ENCODE results near the gene SLC35F1. TPM values are rescaled to one million over a fixed set of nuclear protein-coding genes. Genes with fewer than 3 reads are reported as not detected.
"Not testable (repeated sequence)": the region's sequence is repeated elsewhere in the genome, so short reads cannot be mapped to it uniquely, and the experiment has no call there.

Gene SLC35F1
- polyA plus RNA-seq, 1 donor = 1.3 TPM

DNA sequence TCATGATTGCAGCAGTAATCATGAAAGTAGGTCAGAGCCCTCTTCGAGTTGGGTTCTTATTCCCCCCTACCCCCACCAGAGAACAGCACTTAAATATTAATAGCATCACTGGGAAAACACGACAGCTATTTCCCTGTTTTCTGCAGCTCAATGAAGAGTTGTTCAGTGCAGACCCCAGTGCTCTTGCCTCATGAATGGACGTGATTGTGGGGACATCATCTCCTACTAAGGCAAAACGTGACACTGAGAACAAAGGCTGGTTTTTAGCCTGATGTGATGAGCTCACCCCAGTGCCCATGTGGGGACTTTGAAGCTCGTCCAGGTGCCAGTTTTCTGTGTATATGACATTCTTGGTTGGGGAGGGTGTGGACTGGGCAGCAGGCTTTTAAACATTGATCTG lies 105.9 kb downstream of the SLC35F1 start:
- DNase-seq = no peak

DNA sequence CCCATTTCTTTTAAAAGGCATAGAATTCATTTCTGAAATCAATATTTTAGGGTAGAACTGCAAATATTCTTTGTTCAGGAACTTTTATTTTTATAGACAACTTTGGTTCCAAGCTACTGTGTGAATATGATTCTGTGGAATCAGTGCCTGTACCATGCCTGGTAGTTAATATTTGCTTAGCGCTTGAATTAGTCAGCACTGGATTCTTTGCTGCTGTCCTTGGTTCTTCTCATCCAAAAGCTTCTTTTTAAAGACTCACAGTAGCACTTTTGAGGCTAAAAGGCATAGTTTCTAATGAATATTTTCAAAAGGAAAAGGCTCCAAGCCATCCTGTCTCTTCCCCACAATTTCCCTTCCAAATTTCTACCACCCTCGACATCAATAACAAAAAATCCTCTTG lies 109.5 kb downstream of the SLC35F1 start:
- no peak for DNase-seq

DNA sequence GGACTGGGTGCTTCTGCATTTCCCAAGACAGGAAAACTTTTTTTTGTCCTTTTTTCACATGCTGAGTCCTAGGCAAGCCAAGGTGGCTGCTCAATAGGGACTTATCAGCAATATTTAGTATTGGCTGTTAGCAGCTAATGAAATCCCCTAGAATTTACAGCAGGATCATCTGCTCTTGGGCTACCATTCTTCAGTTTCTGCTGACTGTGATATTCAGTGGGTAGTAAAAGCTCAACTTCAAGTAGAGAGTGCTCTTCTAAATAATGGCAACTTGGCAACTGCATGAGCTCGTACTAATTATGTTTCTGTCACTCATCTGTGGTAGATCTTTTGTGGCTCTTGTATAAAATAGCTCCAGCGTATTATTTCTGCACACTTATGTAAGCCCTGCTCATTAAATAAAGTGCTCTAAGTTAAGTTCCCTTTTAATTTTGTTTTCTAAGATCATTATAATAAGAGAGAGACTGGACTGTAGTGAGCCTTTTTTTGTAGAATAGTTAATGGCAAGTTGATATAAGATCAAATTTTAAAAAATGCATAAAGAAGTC lies 110.3 kb downstream of the SLC35F1 start:
- no peak for DNase-seq

DNA sequence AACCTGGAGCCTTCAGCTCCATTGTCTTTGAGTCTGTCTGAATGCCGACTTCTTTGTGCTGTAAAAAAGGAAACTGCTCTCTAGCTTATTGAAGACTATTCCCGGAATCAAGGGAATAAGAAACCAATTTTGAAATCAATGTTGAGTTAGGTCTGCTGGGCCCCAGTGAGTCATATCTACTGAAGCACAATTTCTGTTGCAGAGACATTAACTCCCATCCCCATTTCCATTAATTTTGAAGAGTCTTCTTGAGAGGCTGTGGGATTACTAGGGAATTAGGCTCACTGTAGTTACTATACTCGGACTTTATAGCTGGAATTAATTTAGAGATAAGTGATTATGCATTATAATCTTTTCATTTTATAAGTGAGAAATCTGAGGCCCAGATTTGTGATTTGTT lies 116.7 kb downstream of the SLC35F1 start:
- DNase-seq = no peak

DNA sequence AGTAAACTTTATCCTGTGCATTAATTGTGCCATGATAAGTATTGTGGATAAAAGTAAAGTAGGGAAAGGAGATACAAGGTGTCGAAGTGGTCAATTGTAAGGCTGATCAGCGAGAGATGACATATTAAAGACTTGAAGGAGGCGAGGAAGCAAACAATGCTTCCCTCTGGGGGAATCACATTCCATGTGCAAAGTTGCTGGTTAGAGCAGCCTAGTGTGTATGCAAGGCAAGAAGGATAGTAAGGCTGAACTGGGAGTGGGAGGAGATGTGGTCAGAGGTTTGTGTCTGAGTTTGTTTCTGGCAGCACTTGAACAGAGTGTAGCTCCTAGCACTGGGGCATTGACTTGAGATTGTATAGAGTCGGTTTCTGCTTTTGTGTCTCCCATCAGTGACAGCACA lies 122.9 kb downstream of the SLC35F1 start:
- no peak for DNase-seq

DNA sequence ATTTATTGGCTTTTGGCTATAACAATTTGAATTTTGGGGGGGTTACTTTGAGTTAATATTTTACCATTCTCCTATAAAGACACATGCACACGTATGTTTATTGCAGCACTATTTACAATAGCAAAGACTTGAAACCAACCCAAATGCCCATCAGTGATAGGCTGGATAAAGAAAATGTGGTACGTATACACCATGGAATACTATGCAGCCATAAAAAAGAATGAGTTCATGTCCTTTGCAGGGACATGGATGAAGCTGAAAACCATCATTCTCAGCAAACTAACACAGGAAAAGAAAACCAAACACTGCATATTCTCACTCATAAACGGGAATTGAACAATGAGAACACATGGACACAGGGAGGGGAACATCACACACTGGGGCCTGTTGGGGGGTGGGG lies 130.4 kb downstream of the SLC35F1 start:
- DNase-seq = not testable (repeated sequence)

DNA sequence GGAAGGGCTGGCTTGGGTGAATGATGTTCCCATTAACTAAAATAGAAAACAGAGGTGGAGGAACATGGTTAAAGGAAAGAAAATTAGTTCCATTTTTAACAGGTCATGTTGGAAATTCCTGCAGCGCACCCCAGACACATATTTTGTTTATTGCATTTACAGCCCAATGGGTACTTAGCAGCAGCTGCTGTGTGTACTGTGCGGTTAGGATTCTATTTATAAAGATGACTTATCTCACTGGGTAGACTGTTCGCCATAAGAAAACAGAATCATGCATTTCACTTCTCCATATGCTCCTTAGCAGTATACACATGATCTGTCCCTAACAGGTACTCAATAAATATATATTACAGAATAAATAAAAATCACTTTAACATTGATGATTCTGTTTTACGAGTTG lies 135.8 kb downstream of the SLC35F1 start:
- no peak for DNase-seq

DNA sequence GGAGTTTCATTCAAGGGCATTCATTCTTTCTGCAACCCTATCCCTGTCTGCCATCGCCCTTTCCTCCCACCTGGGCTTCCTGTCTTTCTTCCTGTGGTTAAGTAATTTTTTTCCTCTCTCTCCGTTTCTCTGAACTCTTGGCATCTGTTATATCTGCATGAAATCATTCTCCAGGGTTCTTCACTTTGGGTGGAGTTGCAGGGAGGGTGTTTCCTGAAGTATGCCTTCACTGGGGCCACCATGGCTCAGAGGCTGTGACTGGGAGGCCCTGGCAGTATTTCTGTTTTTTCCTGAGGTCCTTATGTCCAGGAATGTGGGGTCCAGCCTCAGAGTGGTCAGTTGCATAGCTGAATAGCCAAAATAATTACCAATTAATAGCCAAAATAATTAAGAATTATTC lies 137.2 kb downstream of the SLC35F1 start:
- DNase-seq = no peak

DNA sequence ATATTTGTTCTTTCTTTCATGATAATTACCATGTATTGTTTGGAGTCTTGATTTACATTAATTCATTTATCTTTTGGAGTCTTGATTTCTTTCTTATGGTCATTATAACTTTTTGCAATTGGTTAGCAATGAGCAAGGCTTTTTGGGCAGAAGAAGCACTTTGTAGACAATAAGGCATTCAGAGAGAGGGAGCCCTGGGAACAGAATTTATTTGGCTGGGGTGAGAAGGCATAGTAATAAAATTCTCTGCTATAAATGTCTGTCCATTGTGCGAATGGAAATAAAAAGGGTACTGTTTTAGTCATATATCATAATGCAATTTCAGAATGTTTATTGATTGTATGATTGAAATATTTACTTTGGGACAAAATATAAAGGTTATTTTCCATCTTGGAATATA lies 147.0 kb downstream of the SLC35F1 start:
- DNase-seq = no peak

DNA sequence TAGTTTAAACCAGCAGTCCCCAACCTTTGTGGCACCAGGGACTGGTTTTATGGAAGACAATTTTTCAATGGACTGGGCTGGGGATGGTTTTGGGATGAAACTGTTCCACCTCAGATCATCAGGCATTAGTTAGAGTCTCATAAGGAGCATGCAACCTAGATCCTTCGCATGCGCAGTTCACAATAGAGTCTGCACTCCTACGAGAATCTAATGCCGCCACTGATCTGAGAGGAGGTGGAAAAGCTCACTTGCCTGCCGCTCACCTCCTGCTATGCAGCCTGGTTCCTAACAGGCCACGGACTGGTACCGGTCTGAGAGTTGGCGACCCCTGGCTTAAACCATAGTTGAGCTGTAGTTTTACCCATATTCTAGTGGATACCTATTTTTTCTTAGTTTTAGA lies 154.6 kb downstream of the SLC35F1 start:
- no peak for DNase-seq

DNA sequence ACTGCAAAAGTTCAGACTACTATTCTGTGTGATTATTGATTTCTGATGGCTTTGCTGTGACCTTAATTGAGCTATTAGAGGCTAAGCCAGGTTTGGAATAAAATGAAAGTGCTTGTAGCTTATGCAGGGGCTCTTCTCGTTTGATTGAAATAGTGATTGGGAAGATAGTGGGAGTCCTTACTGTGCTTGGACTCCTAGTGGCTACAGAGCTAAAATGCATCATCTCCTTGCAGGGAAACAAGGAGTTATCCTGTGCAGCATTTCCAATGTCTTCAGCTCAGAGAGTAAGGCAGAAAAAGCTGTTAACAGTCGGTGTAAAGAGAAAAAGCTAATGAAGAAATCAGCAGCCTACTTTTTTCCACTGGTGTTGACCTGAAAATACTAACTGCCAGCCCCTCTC lies 173.5 kb downstream of the SLC35F1 start:
- DNase-seq = no peak

DNA sequence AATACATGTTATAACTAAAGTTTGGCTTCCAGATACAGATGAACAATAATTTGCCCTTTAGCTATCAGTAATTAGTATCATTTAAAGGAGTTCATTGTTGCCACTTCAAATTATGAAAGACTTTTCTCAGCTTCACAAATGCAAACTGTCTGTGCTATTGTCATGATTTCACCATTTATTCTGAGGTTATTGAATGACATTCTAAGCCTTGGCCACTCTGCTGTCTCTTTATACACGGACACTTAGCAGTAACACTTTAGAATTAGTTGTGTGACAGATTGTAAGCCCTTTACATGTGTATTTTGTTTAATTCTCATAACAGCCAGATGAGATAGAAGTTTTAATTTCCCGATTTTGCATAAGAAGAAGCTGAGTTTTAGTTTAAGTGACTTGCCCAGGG lies 176.6 kb downstream of the SLC35F1 start:
- DNase-seq = no peak

DNA sequence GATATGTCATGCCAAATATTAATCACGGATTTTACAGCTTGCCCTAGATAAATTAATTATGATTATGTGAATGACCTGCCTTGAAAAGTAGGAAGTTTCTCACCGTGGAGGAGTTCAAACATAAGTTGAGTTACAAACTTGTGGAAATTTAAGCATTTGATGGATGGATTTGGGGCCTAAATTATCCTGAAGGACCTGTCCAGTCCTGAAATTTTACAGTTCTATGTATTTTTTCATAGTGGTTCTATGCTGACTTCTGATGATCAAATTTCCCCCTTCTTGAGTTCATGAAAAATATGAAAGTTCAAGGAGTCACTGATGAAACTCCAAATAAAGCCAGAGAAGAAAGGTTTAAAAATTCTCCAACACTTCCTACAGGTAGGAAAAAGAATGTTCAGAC lies 178.6 kb downstream of the SLC35F1 start:
- DNase-seq = no peak

DNA sequence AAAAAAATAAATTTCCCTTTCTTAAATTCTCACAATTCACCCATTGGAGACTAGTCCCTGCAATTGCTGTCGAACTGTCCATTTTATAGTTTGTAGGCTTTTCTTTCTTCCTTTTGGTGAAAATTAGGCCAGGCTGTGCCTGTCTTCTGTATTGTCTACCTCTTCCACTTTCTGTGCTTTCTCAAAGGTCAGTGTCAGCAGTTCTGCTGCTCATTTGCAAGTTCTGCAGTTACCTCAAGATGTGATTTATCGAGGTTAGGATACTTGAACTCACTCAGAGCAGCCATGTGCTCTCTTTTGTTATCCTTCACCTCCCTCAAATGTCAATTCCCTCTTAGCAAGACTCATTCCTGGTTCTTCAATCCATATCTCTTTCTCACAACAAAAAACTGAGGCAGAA lies 179.1 kb downstream of the SLC35F1 start:
- DNase-seq = no peak

DNA sequence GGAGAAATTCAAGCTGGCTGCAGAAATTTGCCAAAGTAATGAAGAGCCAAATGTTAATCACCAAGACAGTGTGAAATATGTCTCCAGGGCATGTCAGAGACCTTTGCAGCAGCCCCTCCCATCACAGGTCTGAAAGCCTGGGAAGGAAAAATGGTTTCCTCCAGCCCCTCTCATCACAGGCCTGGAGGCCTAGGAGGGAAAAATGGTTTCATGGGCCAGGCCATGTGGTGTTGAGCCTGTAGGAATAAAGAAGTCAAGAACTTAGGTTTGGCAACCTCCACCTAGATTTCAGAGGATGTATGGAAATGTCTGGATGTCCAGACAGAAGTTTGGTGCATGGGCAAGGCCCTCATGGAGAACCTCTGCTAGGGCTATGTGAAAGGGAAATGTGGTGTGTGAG lies 185.0 kb downstream of the SLC35F1 start:
- DNase-seq = no peak

DNA sequence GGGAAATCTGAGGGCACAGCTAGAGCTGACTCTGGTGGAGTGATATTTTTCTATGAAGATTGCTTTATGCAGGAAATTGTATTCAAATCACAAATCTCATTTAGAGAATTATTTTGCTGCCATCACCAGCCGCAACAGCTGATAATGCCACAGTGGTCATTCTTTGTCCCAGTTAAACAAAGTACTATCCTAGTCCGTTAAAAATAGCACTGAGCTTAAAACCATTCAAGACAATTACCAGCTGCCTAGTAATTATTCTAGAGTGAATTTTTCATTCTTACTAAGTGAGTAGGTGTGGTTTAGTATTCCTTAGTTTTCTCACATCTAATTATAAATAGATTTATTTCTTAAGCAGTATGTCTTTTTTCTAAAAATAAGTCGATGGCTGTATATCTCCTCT lies 190.5 kb downstream of the SLC35F1 start:
- no peak for DNase-seq

DNA sequence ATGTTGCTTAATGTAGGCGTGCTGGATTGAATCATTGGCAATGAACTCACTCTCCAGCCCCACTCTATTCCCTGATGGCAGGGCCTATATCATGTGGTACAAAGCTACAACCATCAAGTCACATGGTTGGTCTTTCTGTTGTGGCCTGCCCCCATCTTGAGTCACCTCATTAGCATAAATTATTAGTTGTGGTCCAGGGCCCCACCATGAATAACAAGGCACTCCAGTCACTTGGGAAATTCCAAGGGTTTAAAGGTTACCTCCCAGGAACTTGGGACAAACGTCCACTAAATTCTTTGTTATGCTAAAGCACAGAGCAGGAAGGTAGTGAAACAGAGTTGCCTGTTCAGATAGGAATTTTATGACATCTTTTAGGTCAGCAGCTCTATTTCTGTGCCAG lies 193.7 kb downstream of the SLC35F1 start:
- no peak for DNase-seq

DNA sequence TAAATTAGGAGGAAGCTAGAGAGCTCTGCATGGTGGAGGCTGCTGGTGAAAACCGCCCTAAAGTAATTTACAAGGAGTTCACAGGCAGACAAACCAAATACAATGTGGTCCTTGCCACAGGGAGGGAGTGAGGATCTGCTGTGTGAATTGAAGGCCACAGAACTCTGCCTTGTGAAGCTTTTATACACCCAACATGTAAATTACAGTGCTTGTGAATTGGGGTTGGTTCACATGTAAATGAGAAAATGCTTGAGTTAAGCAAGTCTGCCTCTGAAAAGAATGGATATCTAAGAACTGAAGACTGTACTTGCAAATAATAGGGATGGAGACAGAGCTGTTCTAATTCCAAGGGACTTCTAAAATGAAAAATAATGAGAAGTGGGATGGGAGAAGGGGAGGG lies 194.2 kb downstream of the SLC35F1 start:
- DNase-seq = no peak

DNA sequence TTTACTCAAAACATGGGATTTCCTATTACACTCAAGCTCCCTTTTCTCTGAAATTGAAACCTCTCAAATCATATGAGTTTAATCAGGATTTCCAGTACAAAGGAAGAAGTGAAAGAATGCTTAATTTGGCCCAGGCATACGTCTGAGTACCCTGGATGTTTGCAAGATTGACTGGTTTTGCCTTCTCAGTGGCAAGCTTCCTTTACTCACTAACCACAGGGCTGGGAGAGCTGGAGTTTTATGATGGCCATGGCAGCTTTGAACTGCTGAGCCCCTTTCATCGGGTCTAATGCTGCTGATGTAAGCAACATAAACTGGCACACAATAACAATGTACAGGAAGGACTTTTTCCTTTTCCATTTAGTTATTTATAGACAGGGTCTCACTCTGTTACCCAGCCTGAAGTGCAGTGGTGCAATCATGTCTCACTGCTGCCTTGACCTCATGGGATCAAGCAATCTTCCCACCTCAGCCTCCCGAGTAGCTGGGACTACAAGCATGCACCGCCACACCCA lies 194.8 kb downstream of the SLC35F1 start:
- no peak for DNase-seq

DNA sequence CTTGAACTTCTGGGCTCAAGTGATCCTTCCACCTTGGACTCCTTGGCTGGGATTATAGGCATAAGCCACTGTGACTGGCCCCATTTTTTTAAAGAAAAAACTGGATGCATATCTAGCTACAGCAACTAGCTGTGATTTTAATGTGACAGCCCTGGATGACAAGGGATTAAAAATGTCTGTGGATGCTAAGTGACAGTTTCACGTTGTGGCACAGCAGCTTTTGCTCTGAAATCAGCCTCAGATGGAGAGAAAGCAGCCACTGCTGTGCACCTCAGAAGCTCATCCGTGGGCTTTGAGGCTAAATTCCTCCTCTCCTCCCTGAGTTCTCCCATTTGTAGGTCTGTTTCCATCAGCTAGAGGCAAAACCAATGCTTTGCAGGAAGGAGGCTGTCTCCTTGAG lies 195.3 kb downstream of the SLC35F1 start:
- DNase-seq = no peak

DNA sequence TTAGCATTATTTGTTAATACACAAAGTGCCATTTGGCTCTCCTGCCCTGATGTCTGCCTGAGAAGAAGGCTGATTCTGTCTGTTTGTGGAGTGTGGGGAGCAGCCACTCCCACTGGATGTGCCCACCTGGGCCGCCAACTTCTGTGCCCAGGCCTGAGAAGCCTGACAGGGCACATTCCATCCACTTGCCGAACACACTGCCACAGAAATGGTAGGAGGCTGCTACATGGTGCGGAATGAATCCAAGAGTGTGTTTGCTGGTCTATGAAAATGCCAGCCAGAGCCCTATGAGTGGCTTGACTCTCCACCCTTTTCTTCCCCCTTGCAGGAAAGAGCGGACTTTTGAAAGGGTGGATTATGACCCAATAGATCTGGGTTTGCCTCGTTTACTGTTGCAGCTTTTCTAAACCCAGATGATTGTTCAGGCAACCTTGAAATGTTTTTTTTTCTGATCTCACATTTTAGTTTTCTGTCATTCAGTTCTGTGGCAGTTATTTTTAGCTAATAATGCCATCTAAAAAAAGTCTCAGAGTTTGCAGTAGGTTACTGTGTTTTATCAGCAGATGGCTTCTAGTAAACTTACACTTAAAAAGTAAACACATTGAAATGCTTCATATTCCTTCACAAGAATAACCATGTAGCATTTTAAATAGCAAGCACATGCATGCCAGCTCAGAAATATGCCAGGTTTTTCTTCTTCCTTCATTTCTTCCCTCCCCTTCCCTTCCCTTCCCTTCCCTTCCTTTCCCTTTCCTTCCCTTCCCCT lies 196.5 kb downstream of the SLC35F1 start:
- no peak for DNase-seq

DNA sequence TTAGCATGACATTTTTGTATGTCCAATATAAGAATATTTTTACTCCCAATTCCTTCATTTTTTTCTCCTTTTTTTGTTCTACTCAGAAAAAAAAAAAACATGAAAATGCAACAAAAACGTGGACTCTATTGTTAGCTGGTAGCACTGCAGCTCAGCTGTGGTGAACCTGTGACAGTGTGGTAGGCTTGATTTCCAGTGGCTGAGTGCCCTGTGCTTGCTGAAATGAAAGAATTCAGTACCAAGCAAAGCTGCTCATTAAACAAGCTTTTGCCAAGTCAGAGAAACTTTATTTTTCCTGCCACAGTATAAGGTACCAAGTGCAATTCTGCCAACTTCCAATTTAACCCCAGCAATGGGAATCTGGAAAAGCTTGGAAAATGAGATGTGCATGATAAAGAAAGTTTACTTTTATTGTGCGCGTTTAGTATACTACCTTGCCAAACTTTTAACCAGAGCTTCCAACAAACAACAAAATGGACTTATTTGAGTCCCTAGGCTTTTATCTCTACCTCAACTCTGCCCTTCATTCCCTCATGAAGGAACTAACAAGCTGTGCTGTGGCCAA lies 215.2 kb downstream of the SLC35F1 start:
- DNase-seq = no peak

DNA sequence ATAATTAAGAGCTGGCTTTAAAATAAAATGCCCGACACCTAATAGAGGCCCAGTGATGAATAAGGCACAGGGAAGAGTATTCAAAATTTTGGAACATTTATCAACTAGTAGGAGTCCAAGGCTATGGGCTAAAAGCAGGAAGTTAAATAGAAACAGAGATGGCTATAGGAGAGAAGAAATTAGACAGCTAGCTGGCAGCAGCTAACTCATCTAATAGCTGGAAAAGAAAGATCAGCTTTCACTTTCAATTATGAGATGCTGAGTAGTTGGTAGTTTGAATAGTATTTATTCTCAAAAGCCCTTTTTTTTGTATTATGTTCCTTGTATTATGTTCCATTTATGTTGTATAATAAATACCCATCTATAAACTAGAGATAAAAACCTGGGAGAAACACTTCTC lies 215.7 kb downstream of the SLC35F1 start:
- no peak for DNase-seq

DNA sequence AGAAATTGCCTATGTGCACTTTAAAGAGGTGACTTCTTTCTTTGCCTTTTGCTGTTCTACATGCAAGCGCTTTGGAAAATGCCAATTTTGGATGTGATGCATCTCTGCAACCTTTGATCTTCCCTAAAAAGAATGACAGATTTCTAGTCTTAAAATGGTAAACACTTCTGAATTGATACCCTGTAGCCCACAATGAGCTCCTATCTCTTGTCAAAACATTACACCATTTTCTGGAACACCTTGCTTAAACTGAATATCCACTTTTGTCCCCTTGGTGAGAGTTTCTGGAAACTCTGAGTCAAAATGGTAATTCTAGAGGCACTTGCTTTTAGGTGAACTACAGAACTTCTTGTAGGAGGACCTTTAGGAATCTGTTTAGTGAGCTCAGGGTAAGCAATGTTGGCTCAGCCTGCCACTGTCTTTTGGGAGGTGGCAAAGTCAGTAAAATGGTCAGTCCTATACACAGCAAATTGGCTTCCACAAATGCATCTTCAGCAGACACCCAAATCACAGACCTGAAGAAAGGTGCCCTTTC lies 216.5 kb downstream of the SLC35F1 start:
- no peak for DNase-seq
